ENCODE results near the gene IVD. TPM values are rescaled to one million over a fixed set of nuclear protein-coding genes. Genes with fewer than 3 reads are reported as not detected.
A peak's percentile ranks its signal among the peaks of the same experiment; 100 is the strongest.

The IVD gene
- total and polyA plus RNA-seq, 9 of the 15 experiments (the other 6 are each of a cell fraction or from before 2014, with no cell fraction given) = 0.15 to 4.5 (median 2.4) TPM

DNA sequence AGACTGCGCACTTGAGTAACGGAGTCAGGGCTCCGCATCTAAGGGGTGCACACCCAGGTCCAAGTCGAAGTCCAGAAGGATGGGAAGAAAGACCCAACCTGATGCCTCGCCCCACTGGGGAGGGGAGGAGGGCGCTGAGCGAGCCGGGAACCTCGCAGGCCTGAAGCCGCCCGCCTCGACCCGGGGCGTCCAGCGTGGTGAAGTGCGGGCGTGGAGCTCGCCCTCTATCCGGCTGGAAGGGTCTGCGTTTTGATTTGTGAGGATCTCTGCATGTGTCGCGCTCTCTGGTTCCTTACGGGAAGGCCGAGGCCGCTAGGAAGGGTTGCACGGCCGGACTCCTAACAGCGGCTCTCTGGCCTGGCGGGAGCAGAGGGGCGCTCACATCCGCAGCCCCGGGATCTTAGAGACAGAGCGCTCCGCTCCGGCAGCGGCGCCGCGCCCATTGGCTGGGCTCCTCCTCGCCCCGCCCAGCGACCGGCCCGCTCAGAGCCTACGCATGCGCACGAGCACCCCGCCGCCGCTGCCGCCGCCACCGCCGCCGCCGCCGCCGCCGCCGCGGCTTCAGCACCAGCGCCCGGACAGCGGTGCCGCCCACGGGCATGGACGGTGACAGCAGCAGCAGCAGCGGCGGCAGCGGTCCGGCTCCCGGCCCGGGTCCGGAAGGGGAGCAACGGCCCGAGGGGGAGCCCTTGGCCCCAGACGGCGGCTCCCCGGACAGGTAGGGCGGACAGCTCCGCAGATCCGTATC lies 47.7 kb upstream of the IVD start, which contains the start of gene DISP2 (continued):
- TF ChIP-seq, protein P1, sequence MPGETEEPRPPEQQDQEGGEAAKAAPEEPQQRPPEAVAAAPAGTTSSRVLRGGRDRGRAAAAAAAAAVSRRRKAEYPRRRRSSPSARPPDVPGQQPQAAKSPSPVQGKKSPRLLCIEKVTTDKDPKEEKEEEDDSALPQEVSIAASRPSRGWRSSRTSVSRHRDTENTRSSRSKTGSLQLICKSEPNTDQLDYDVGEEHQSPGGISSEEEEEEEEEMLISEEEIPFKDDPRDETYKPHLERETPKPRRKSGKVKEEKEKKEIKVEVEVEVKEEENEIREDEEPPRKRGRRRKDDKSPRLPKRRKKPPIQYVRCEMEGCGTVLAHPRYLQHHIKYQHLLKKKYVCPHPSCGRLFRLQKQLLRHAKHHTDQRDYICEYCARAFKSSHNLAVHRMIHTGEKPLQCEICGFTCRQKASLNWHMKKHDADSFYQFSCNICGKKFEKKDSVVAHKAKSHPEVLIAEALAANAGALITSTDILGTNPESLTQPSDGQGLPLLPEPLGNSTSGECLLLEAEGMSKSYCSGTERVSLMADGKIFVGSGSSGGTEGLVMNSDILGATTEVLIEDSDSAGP (CRISPR knock-in tag; IDR thresholded peaks at IDR 0.05) = no peak
- TF ChIP-seq ZNF668 (CRISPR knock-in tag; IDR thresholded peaks at IDR 0.05) (no peak), C11orf30 (IDR thresholded peaks at IDR 0.05; ENCODE audit: low read depth) (no peak), NONO (IDR thresholded peaks at IDR 0.05; ENCODE audit: low read depth in 2 of 2, low read length in 1 of 2) (peak in 1 of 2 experiments; percentile 55; a peak in 1 of 4 replicates), ZNF644 (tag; IDR thresholded peaks at IDR 0.05; ENCODE audit: low read depth) (no peak), ATF7 (IDR thresholded peaks at IDR 0.05) (no peak; the same call in 1 of the 2 replicates), ZKSCAN3 (CRISPR knock-in tag; IDR thresholded peaks at IDR 0.05) (no peak), HMGN3 (IDR thresholded peaks at IDR 0.05; ENCODE audit: borderline replicate concordance, extremely low read depth, insufficient read length, low read depth, low read length) (peak; percentile 51), PRMT5 (CRISPR knock-in tag; IDR thresholded peaks at IDR 0.05) (0 out of 2 replicates have a peak, but pooled peaks have one; percentile 53), ZBTB8A (IDR thresholded peaks at IDR 0.05; ENCODE audit: partially characterized antibody) (no peak), PHF21A (IDR thresholded peaks at IDR 0.05; ENCODE audit: borderline replicate concordance, low read depth) (no peak), HNRNPL (IDR thresholded peaks at IDR 0.05; ENCODE audit: low read depth, low read length) (peak; percentile 97), ZC3H8 (IDR thresholded peaks at IDR 0.05) (no peak), GABPA (tag; conservative IDR thresholded peaks at IDR 0.05; ENCODE audit: low read depth) (no peak), RB1 (IDR thresholded peaks at IDR 0.05; ENCODE audit: low read depth) (peak; percentile 84), PHF8 (IDR thresholded peaks at IDR 0.05; ENCODE audit: borderline replicate concordance, low read length) (peak; percentile 16; the same call in 1 of the 2 replicates), TSC22D4 (tag; IDR thresholded peaks at IDR 0.05) (no peak), RBFOX2 (IDR thresholded peaks at IDR 0.05; ENCODE audit: low read depth, low read length) (0 out of 2 replicates have a peak, but pooled peaks have one; percentile 25)
- TF ChIP-seq, protein P2, sequence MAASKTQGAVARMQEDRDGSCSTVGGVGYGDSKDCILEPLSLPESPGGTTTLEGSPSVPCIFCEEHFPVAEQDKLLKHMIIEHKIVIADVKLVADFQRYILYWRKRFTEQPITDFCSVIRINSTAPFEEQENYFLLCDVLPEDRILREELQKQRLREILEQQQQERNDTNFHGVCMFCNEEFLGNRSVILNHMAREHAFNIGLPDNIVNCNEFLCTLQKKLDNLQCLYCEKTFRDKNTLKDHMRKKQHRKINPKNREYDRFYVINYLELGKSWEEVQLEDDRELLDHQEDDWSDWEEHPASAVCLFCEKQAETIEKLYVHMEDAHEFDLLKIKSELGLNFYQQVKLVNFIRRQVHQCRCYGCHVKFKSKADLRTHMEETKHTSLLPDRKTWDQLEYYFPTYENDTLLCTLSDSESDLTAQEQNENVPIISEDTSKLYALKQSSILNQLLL (CRISPR knock-in tag; IDR thresholded peaks at IDR 0.05; ENCODE audit: borderline replicate concordance) = no peak
- TF ChIP-seq, protein P3, sequence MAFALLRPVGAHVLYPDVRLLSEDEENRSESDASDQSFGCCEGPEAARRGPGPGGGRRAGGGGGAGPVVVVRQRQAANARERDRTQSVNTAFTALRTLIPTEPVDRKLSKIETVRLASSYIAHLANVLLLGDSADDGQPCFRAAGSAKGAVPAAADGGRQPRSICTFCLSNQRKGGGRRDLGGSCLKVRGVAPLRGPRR (CRISPR knock-in tag; IDR thresholded peaks at IDR 0.05) = no peak
- TF ChIP-seq, protein P4, sequence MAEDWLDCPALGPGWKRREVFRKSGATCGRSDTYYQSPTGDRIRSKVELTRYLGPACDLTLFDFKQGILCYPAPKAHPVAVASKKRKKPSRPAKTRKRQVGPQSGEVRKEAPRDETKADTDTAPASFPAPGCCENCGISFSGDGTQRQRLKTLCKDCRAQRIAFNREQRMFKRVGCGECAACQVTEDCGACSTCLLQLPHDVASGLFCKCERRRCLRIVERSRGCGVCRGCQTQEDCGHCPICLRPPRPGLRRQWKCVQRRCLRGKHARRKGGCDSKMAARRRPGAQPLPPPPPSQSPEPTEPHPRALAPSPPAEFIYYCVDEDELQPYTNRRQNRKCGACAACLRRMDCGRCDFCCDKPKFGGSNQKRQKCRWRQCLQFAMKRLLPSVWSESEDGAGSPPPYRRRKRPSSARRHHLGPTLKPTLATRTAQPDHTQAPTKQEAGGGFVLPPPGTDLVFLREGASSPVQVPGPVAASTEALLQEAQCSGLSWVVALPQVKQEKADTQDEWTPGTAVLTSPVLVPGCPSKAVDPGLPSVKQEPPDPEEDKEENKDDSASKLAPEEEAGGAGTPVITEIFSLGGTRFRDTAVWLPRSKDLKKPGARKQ (CRISPR knock-in tag; IDR thresholded peaks at IDR 0.05) = peak; percentile 78; the same call in 1 of the 2 replicates
- TF ChIP-seq, protein P5, sequence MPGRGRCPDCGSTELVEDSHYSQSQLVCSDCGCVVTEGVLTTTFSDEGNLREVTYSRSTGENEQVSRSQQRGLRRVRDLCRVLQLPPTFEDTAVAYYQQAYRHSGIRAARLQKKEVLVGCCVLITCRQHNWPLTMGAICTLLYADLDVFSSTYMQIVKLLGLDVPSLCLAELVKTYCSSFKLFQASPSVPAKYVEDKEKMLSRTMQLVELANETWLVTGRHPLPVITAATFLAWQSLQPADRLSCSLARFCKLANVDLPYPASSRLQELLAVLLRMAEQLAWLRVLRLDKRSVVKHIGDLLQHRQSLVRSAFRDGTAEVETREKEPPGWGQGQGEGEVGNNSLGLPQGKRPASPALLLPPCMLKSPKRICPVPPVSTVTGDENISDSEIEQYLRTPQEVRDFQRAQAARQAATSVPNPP (IDR thresholded peaks at IDR 0.05; ENCODE audit: borderline replicate concordance, insufficient read depth, insufficient read length) = no peak
